Measurements from ENCODE around the gene PPIA.
"Not testable (repeated sequence)": the region's sequence is repeated elsewhere in the genome, so short reads cannot be mapped to it uniquely, and the experiment has no call there.

Gene PPIA

DNA sequence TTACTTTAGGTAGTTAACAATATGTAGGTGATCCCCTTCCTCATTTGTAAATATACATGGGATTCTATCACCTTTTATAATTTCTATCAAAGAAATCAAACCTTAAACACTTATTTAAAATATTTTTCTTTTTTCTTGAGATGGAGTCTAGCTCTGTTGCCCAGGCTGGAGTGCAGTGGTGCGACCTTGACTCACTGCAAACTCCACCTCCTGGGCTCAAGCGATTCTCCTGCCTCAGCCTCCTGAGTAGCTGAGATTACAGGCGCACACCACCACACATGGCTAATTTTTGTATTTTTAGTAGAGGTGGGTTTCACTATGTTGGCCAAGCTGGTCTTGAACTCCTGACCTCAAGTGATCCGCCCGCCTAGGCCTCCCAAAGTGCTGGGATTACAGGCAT, 47.0 kb downstream of the PPIA start:
- DNase-seq, result not testable (repeated sequence)

- no peak for DNase-seq
Observed at GRCh38 chr7:44845451-44845850, 49.0 kb downstream of the PPIA start.

DNA sequence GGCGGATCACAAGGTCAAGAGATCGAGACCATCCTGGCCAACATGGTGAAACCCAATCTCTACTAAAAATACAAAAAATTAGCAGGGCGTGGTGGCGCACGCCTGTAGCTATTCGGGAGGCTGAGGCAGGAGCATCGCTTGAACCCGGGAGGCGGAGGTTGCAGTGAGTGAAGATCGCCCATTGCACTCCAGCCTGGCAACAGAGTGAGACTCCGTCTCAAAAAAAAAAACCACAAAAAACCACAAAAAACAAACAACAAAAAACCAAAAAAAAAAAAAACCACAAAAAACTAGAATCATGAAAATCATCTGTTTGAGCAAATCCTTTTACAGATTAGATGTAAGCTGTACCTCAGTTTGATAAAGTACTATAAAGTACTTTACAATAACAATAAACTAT, 49.9 kb downstream of the PPIA start:
- DNase-seq, result peak; percentile 15 to 36

DNA sequence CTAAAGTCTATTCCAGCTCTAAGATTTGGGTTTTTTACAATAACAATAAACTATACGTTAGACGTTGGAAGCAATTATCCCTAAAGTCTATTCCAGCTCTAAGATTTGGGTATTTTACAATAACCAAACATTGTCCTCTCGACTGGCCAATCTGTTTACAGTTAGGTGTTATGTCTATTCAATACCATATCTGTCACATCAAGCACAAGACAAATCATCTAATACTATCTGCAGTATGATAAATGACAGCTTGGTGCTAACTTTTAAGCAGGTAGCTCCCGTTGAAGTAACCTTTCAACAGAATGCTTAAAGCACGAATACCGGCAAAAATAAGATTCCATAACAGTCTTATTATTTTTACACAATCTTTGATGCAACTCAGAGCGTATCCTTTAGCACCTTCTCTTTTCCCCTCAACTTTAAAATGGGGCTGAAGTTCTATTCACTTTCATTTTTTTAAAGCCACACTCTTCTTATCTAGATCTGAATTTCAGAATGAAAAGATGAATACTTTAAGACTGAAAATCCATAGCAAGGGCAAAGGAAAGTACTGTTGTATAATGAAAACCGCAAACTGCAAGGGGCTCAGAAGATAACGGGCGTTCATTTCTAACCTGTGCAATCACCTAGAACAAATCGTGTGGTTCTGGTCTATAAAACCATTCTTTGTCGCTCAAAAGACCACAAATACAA, 50.5 kb downstream of the PPIA start:
- DNase-seq, result no peak

DNA sequence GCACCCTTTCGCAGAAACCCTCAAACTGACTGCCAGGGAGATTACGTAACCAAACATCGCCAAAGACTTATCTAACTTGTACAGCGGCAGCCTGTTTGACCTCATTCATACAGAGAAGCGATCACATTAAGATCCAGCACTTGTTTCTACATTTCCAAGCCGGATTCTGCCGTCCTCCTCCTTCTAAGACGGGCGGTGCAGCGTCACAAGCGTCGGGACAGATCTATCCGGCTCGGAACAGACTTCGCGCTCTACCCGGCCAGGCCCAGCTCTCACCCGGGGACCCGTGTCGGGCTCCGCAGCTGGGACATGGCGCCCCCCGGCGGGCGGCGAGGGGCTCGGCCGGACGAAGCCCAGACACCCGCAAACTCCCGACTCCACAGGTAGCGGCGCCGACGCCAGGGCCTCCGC, 51.0 kb downstream of the PPIA start:
- DNase-seq, result peak; percentile 90 to 91

DNA sequence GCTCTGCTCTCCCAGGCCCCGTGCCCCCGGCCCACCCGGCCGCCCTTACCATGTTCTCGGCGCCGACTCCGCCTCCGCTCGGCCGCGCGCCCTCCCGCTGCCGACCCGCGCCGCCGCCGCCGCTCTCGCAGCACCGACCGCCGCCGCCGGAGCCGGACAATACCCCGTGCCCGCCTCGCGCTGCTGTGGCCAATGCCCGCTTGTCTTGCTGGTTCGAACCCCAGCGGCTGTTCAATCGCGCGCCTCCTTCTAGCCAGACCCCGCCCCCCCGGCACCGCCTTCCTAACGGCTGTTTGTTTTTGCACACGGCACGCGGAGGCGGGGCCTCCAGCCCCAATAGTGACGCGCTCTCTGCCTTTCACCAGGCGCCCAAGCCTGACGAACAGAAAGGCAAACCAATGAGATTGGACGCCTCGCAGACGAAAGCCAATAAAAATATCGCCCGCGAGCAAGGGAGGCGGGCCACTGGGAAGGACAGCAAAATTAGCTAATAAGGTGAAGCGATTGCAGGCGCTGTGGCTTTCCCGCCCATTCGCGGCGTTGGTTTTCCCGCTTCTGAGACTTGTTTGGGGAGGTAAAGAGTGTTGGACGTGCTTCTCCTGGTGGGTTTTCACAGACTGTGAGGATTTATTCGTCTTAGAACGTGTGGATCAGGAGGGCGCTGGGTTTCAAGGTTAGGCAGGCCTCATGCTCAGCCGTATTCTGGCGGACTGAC, 51.6 kb downstream of the PPIA start, which contains the start of gene H2AZ2:
H2AZ2 (minus strand) TSS at position 168 of the 715 bp plus-strand sequence; CDS start at position 52, 116 bp downstream.
- peak; percentile 100 for DNase-seq

GRCh38 chr7:44849259-44849884, 52.9 kb downstream of the PPIA start:
- DNase-seq, result no peak

- no peak for DNase-seq
Observed at GRCh38 chr7:44849885-44850544, 53.5 kb downstream of the PPIA start.

- no peak for DNase-seq
Observed at GRCh38 chr7:44852590-44852989, 56.1 kb downstream of the PPIA start.
